Epithelial cell of esophagus (primary cell): ENCODE measurements around the gene TNS3.

Experiments
- DNase-seq: peaks from one replicate; pipeline ENCODE4 v3.0.0; 2010; ENCODE audit warnings: low read depth
- H3K4me3 ChIP-seq: 2 replicates; pipeline ENCODE4 v1.5.1; 2011; ENCODE audit warnings: mild to moderate bottlenecking, low read length, control low read depth
- TF ChIP-seq, protein P1 (sequence below): IDR thresholded peaks from 2 replicates; pipeline ENCODE4 v1.5.1; 2011; ENCODE audit warnings: low read depth, mild to moderate bottlenecking, low read length, control low read depth, inconsistent platforms; ENCODE audit not compliant: insufficient read depth; ENCODE audit errors: missing control alignments

TNS3 gene

GRCh38 chr7:47232751-47233412 is 349.0 kb downstream of the TNS3 start:
- DNase-seq, result no peak
- H3K4me3 ChIP-seq, result no peak overlapping the region
- TF ChIP-seq, protein P1, sequence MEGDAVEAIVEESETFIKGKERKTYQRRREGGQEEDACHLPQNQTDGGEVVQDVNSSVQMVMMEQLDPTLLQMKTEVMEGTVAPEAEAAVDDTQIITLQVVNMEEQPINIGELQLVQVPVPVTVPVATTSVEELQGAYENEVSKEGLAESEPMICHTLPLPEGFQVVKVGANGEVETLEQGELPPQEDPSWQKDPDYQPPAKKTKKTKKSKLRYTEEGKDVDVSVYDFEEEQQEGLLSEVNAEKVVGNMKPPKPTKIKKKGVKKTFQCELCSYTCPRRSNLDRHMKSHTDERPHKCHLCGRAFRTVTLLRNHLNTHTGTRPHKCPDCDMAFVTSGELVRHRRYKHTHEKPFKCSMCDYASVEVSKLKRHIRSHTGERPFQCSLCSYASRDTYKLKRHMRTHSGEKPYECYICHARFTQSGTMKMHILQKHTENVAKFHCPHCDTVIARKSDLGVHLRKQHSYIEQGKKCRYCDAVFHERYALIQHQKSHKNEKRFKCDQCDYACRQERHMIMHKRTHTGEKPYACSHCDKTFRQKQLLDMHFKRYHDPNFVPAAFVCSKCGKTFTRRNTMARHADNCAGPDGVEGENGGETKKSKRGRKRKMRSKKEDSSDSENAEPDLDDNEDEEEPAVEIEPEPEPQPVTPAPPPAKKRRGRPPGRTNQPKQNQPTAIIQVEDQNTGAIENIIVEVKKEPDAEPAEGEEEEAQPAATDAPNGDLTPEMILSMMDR, result no peak

DNA sequence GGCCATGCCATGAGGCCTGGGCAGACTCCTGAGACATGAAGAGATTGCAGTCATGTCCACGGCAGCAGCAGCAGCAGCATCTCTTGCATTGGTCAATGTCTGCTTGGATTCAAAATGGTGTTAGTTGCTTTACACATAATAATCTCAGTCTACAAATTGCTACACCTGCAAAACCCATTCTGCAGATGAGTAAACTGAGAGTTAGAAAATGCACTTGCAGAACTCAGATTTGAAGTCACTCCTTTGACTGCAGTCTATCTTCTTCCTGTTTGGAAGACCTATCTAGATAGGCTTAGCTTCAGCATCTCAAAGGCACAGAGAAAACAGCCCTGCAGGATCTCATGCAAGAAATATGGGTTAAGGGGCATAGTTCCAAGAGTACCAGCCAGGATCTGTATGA is 350.3 kb downstream of the TNS3 start:
- H3K4me3 ChIP-seq, result no peak overlapping the region
- DNase-seq, result no peak
- TF ChIP-seq, protein P1, result no peak

DNA sequence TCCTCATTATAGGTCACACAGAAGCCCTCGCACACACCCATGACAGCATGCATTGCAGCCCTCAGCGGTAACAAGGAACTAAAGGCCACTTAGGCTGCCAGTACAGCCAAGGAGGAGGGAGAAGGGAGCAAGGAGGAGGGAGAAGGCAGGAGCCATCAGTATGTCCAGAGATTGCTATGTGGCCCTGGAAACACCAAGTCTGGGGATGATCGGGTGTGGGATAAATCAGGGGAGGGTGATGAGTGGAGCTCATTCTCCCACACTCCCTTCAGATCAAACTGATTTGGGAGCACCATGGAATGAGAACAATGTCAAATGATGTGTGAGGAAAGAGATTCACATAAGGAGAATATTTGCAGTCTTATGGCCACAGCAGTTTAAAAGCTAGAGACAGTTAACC is 350.9 kb downstream of the TNS3 start:
- no peak for DNase-seq
- TF ChIP-seq, protein P1, result no peak

DNA sequence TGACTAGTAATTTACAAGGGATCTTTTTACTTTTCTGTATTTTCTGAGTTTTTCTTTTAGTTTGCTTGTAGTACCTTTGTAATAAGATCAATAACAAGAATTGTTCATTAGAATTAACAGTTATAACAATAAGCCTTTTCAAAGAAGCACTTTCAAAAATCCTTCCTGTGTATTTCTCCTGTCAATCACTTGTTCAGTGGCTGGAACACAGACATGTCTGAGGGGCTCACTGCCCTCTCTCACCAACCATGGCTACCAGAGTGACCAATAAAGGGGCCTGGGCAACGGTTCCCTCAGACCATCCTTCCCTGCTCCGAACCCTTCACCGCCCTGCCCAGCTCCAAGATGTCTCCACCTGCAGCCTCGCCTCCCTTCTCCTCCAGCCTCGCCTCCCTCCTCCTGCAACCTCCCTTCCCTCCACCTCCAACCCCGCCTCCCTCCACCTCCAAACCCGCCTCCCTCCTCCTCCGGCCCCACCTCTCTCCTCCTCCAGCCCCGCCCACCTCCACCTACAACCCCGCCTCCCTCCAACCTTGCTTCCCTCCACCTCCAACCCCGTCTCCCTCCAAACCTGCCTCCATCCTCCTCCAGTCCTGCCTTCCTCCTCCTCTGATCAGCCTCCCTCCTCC is 353.4 kb downstream of the TNS3 start:
- TF ChIP-seq, protein P1, result no peak
- no peak for DNase-seq
- H3K4me3 ChIP-seq, result no peak overlapping the region

More for the DNA sequence above, 350.9 kb downstream of the TNS3 start:
- H3K4me3 ChIP-seq, result no peak overlapping the region

GRCh38 chr7:47227762-47228177 is 354.1 kb downstream of the TNS3 start:
- TF ChIP-seq, protein P1, result no peak
- no peak overlapping the region for H3K4me3 ChIP-seq
- DNase-seq, result no peak

DNA sequence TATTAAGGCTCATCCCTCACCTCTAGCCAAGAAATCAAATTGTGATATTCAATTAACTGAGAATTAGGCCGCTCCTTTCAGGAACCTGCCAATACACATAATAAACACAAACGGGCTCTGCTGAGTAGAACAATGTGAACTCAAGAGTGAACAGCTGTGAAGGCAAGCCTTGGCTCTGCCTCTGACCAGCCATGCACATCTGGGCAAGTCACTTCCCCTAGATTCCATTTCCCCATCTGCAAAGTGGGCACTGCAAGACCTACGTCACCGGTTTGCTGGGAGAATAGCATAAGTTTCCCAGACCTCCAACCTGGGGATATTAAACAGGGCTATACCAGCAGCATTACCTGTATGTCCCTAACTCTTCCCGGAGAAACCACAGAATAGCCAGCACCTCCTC is 355.2 kb downstream of the TNS3 start:
- TF ChIP-seq, protein P1, result no peak
- no peak for DNase-seq
- H3K4me3 ChIP-seq, result no peak overlapping the region
